Body of pancreas (tissue), 4 donors: Measurements from ENCODE around the gene IL1R1.

Source experiments
- CTCF ChIP-seq, 7 experiments: fragments of 450-650 bp in 4 of 7; fragments of 200-600 bp in 3 of 7; sonication (generic) in 3 of 7; IDR thresholded peaks; one replicate each; pipeline ENCODE4 v1.5.1; 2016 to 2019; ENCODE audit warnings: antibody characterized with exemption in 7 of 7
- POLR2A ChIP-seq, 3 donors: fragments of 450-650 bp; IDR thresholded peaks; one replicate each; pipeline ENCODE4 v1.6.1; 2016; ENCODE audit warnings: antibody characterized with exemption in 3 of 3, mild to moderate bottlenecking in 2 of 3

- TF ChIP-seq POLR2A (IDR thresholded peaks at IDR 0.05) = no peak
- TF ChIP-seq CTCF (IDR thresholded peaks at IDR 0.05) = no peak
Measured at GRCh38 chr2:102208774-102209173, 66.2 kb downstream of the IL1R1 start.
